Eye (tissue), 1 donor: ENCODE measurements around the gene ARFGEF3.
A peak's percentile ranks its signal among the peaks of the same experiment; 100 is the strongest.

Experiments
- DNase-seq: peaks from one replicate; pipeline ENCODE4 v3.0.0-alpha.2; 2015

Gene ARFGEF3

DNA sequence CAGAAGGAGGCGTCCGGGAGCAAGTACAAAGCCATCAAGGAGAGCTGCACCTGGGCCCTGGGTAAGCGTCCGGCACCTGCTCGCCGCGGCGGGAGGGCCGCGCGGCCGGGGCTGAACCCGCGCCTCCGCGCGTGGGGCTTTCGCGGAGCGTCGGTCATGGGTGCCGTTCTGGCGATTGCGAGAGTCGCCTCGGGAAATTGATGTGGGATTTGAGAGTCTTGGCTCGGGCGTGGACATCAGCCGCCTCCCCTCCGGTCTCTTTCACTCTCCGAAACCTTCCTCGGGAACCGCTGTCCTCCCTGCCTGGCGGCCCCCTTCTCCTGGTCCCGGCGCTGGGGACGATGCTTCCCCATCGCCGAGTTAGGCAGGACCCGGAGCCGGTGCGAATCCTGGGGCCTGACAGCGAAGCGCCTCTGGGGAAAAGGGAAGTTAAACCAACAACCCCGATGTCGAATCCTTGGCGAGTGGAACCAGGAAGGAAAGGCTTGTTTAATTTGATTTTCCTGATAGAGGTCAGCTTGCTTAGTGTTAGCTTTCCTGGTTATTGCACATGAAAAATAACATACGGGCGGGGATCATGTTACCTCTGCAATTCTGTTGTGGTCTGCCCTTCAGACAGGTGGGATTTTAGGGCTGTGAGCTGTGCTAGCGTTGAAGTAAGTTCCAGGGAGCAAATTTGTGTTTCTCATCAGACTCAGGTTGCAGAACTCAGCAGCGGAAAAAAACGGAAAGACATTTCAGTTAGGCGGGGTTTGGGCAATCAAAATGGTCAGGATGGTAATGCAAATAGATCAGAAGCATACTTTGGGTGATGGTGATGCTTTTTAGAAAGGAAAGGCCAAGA lies 594 bp downstream of the ARFGEF3 start:
- DNase-seq: peak; percentile 72

DNA sequence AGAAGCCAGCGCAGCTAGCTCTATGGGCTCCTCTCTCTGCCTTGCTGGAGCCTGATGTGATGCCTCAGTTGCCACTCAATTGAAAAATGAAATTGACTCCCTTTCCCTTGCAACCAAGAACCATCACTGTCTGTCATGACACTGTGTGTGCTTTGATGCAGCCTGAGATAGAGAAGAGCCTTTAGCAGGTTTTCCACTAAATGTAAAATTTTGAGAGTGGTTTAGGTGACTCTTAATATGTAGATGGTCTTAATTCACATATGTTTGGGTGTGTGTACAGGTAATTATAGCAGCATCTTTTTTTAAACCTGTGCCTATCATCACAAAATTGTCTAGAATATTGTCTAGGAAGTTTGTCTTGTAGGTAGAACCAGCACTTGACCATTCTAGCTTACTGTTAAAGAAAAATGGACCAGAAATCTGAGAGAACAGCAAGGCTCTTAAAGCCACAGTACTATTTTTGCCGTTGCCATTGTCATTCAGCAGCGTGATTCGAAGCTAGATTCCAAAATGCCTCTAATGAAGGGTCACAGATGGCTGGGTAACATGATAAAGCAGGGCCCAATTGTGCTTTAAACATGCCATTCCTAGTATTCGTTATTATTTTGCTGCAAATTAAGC lies 1.3 kb downstream of the ARFGEF3 start:
- no peak for DNase-seq

GRCh38 chr6:138175596-138175995 lies 13.9 kb downstream of the ARFGEF3 start:
- no peak for DNase-seq

DNA sequence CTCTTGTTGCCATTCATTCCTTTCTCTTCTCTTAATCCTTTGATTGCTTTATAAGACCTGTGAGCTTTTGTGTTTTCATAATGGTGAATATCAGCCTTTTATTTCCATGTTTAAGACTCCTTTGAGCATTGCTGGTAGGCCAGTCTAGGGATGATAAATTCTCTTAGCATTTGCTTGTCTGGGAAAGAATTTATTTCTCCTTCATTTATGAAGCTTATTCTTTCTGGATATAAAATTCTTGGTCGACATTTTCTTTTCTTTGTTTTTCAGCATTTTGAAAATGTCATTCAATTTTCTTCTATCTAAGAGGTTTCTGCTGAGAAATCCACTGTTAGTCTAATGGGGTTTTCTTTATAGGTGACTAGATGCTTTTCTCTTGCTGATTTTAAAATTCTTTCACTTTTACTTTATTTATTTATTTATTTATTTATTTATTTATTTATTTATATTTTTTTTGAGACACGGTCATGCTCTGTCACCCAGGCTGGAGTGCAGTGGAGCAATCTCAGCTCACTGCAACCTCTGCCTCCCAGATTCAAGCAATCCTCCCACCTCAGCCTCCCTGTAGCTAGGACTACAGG lies 15.0 kb downstream of the ARFGEF3 start:
- DNase-seq: no peak

- DNase-seq: no peak
These were observed 21.4 kb downstream of the ARFGEF3 start for GRCh38 chr6:138182939-138183789.

- no peak for DNase-seq
These were observed 22.0 kb downstream of the ARFGEF3 start for GRCh38 chr6:138183790-138184134.

GRCh38 chr6:138184230-138184629 lies 22.5 kb downstream of the ARFGEF3 start:
- DNase-seq: no peak

- no peak for DNase-seq
These were observed 25.4 kb downstream of the ARFGEF3 start for GRCh38 chr6:138187156-138187555.

- peak; percentile 11 for DNase-seq
These were observed 26.7 kb downstream of the ARFGEF3 start for GRCh38 chr6:138188278-138188941.

GRCh38 chr6:138194287-138194686 lies 32.5 kb downstream of the ARFGEF3 start:
- DNase-seq: no peak

DNA sequence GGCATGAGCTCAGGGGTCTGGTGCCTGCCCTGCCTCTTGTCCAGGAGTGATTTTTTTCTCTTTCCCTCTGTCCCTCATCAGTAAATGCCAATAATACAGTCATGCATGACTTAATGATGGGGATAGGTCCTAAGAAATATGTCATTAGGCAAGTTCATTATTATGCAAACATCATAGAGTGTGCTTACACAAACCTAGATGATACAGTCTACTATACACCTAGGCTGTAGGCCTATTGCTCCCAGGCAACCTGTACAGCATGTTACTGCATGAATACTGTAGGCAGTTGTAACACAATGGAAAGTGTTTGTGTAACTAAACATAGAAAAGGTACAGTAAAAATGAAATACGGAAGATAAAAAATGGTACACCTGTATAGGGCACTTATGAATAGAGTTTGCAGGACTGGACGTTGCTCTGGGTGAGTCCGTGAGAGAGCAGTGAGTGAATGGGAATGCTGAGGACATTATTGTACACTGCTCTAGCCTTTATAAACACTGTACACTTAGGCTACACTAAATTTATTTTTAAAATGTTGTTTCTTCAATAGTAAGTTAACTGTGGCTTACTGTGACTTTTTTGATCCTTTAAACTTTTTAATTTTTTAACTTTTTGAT lies 34.5 kb downstream of the ARFGEF3 start:
- DNase-seq: no peak

- no peak for DNase-seq
These were observed 35.8 kb downstream of the ARFGEF3 start for GRCh38 chr6:138197570-138197969.

DNA sequence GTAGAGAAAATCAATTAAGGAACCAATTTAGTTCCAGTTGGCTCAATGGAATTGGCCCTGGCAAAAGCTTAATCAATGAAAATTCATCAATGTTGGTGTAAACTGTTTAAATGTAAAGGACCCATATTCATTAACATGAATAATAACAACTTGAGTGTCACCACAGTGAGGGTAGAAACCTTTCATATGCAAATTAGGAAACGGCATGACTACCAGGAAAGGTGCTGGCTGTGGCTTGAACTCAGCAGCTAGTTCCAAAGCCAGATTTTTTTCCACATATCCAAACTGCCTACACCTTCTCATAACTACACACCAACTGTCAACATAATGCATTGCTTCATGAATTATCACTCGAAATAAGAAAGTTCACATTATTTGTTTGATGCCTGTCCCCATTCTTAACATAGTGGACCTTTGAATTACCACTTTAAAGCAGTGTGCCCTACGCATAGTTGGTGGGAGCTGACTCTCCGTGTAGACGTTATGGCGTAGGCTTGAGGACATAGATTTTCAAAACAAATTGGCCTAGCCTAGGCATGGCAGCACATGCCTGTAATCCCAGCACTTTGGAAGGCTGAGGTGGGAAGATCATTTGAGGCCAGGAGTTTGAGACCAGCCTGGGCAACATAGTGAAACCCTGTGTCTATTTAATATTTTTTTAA lies 36.8 kb downstream of the ARFGEF3 start:
- no peak for DNase-seq

GRCh38 chr6:138201836-138202235 lies 40.1 kb downstream of the ARFGEF3 start:
- DNase-seq: no peak

- DNase-seq: no peak
These were observed 41.6 kb downstream of the ARFGEF3 start for GRCh38 chr6:138203315-138203714.

DNA sequence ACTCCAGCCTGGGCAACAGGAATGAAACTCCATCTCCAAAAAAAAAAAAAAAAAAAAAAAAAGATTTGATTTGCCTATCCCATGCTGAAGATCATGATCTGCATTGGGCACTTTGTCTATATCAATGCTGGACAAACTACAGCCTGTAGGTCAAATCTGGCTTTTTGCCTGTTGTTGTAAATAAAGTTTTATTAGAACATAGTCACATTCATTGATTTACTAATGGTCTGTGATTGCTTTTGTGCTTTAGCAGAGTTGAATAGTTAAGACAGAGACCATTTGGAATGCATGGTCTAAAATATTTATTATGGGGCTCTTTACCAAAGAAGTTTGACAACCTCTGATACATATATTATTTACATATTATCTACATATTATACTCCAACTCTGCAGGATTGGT lies 42.6 kb downstream of the ARFGEF3 start:
- DNase-seq: no peak

GRCh38 chr6:138204792-138205384 lies 43.1 kb downstream of the ARFGEF3 start:
- no peak for DNase-seq

DNA sequence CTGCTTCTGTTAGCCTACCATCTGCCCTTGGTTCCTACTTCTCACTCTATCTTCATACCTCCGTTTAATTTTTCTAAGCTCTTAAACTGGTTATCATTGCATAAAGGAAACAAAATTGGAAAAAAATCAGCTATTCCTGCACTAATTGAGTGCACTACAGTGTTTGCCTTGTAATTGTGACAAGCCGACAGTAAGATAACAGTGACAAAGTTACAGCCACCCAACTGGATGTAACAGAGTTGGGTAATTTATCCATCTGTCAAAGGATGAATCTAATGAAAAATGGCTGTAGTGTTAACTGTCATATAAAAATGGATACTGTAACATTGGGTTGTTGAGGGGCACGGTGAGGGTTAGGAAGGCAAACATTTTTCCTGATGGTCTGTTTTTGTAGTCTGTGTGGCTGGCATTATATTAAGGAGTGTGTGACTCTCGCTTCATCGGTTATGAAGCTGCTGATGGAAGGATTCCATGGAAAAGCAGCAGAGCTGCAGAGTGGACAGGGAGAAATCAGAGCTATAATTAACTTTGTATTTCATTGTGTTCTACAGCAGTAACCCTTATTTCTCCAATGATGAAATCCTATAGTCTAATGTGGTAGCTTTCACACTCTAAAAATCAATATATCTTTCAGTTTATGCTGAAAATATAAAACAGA lies 43.8 kb downstream of the ARFGEF3 start:
- DNase-seq: no peak

- DNase-seq: no peak
These were observed 45.1 kb downstream of the ARFGEF3 start for GRCh38 chr6:138206862-138207261.

- no peak for DNase-seq
These were observed 49.4 kb downstream of the ARFGEF3 start for GRCh38 chr6:138211048-138211581.
